Neuronal stem cell (in vitro differentiated cells): ENCODE measurements around the gene KRTAP4-9.
"Not testable (repeated sequence)": the region's sequence is repeated elsewhere in the genome, so short reads cannot be mapped to it uniquely, and the experiment has no call there.

Experiments used
- DNase-seq: peaks from one replicate; pipeline ENCODE4 v3.0.0-alpha.2; 2013; ENCODE audit warnings: low spot score
- H2AFZ ChIP-seq: one replicate; pipeline ENCODE4 v1.6.1; 2013; ENCODE audit warnings: mild to moderate bottlenecking, low read length, inconsistent platforms
- H2AK5ac ChIP-seq: 2 replicates; pipeline ENCODE4 v1.6.1; 2013; ENCODE audit warnings: low read depth, mild to moderate bottlenecking, inconsistent platforms, low read length, moderate library complexity, mixed read lengths
- H2BK120ac ChIP-seq: 2 replicates; pipeline ENCODE4 v1.6.1; 2013; ENCODE audit warnings: low read depth, mild to moderate bottlenecking, inconsistent platforms, low read length, moderate library complexity, mixed read lengths
- H2BK12ac ChIP-seq: one replicate; pipeline ENCODE4 v1.6.1; 2013; ENCODE audit warnings: low read length, inconsistent platforms
- H2BK15ac ChIP-seq: 2 replicates; pipeline ENCODE4 v1.6.1; 2013; ENCODE audit warnings: mild to moderate bottlenecking, low read length, inconsistent platforms, mixed read lengths
- H2BK5ac ChIP-seq: one replicate; pipeline ENCODE4 v1.6.1; 2013; ENCODE audit warnings: inconsistent platforms, mild to moderate bottlenecking, low read length, moderate library complexity
- H3K14ac ChIP-seq: one replicate; pipeline ENCODE4 v1.6.1; 2013; ENCODE audit warnings: low read length, inconsistent platforms
- H3K18ac ChIP-seq: 2 replicates; pipeline ENCODE4 v1.6.1; 2013; ENCODE audit warnings: low read length, inconsistent platforms
- H3K23ac ChIP-seq: 2 replicates; pipeline ENCODE4 v1.6.1; 2013; ENCODE audit warnings: low read depth, mild to moderate bottlenecking, mixed read lengths, low read length, inconsistent platforms; ENCODE audit not compliant: poor library complexity
- H3K27ac ChIP-seq: replicated peaks from 3 replicates; pipeline ENCODE4 v1.5.1; 2013; ENCODE audit warnings: low read length, inconsistent platforms
- H3K27me3 ChIP-seq, 3 experiments: 2 replicates each; pipeline ENCODE4 v1.6.1; 2013; ENCODE audit warnings: low read length in 3 of 3, mild to moderate bottlenecking in 2 of 3, inconsistent platforms in 1 of 3, low read depth in 1 of 3, mixed read lengths in 1 of 3, moderate library complexity in 1 of 3; ENCODE audit not compliant: control insufficient read depth in 3 of 3, insufficient read depth in 3 of 3
- H3K36me3 ChIP-seq, 2 donors: replicated peaks in 1 of 2; 2 replicates each; pipeline ENCODE4 v1.6.1; 2013; ENCODE audit warnings: low read length in 2 of 2; ENCODE audit not compliant: control insufficient read depth in 2 of 2, insufficient read depth in 2 of 2
- H3K4ac ChIP-seq: 2 replicates; pipeline ENCODE4 v1.6.1; 2013; ENCODE audit warnings: inconsistent platforms, mild to moderate bottlenecking, low read length, moderate library complexity
- H3K4me1 ChIP-seq, 2 donors: 1 replicate in 1 of 2; 2 replicates in 1 of 2; pipeline ENCODE4 v1.6.1; 2013; ENCODE audit warnings: low read length in 2 of 2, low read depth in 1 of 2; ENCODE audit not compliant: control insufficient read depth in 2 of 2, insufficient read depth in 1 of 2
- H3K4me2 ChIP-seq: one replicate; pipeline ENCODE4 v1.6.1; 2013; ENCODE audit warnings: mild to moderate bottlenecking, low read length, inconsistent platforms; ENCODE audit not compliant: insufficient read depth, poor library complexity, severe bottlenecking
- H3K4me3 ChIP-seq, 2 donors: 2 replicates each; pipeline ENCODE4 v1.5.1; 2013; ENCODE audit warnings: low read length in 2 of 2, mild to moderate bottlenecking in 2 of 2, inconsistent platforms in 1 of 2, moderate library complexity in 1 of 2
- H3K79me1 ChIP-seq: one replicate; pipeline ENCODE4 v1.6.1; 2013; ENCODE audit warnings: low read depth, mild to moderate bottlenecking, inconsistent platforms, low read length, moderate library complexity
- H3K9ac ChIP-seq: one replicate; pipeline ENCODE4 v1.6.1; 2013; ENCODE audit warnings: mild to moderate bottlenecking, low read depth, low read length, inconsistent platforms; ENCODE audit not compliant: poor library complexity
- H3K9me3 ChIP-seq, 2 donors: replicated peaks in 1 of 2; 2 replicates each; pipeline versions ENCODE3 to v1.6.1; 2013; ENCODE audit warnings: low read length in 2 of 2, mild to moderate bottlenecking in 2 of 2, inconsistent platforms in 1 of 2, low read depth in 1 of 2, mixed read lengths in 1 of 2, moderate library complexity in 1 of 2; ENCODE audit not compliant: control insufficient read depth in 2 of 2, insufficient read depth in 1 of 2
- H4K8ac ChIP-seq: one replicate; pipeline ENCODE4 v1.6.1; 2013; ENCODE audit warnings: low read depth, mild to moderate bottlenecking, inconsistent platforms, low read length, moderate library complexity
- H4K91ac ChIP-seq: one replicate; pipeline ENCODE4 v1.6.1; 2013; ENCODE audit warnings: low read length, low read depth, mild to moderate bottlenecking, inconsistent platforms; ENCODE audit not compliant: poor library complexity
- WGBS, 2 donors: extraction: QIAGEN DNeasy Blood & Tissue Kit; methylation state at CpG; one replicate each; pipeline ENCODE4 v1.1.7; 2013; ENCODE audit warnings: missing lambda C conversion rate in 2 of 2, mixed read lengths in 1 of 2; ENCODE audit not compliant: insufficient read length in 2 of 2, insufficient replicate concordance in 1 of 2; ENCODE audit errors: extremely low coverage in 2 of 2; 5-methylcytosine and 5-hydroxymethylcytosine counted together

KRTAP4-9 gene

GRCh38 chr17:41144846-41145245, 39.7 kb downstream of the KRTAP4-9 start:
- Histone ChIP-seq H3K4me3 (no peak overlapping the region), H3K36me3 (no peaks in the 10 kb centered on the region), H2BK12ac (no peak overlapping the region), H3K79me1 (no peaks in the 10 kb centered on the region), H2AK5ac (no peak overlapping the region), H3K27me3 (no peaks in the 10 kb centered on the region), H3K9ac (no peak overlapping the region), H2BK15ac (no peak overlapping the region), H3K18ac (no peak overlapping the region), H4K91ac (no peak overlapping the region), H3K9me3 (no peaks in the 10 kb centered on the region), H3K27ac (no peak overlapping the region), H2BK120ac (no peak overlapping the region), H3K4ac (no peak overlapping the region), H4K8ac (no peak overlapping the region), H3K14ac (no peak overlapping the region), H3K4me1 (no peaks in the 10 kb centered on the region), H3K4me2 (no peak overlapping the region), H3K23ac (no peak overlapping the region), H2AFZ (no peak overlapping the region), H2BK5ac (no peak overlapping the region)
- DNase-seq = no peak
- no CpG with 5 or more reads among the region's 1 CpG for WGBS, 2 donors

- Histone ChIP-seq H3K27ac (no peak overlapping the region), H2AFZ (no peak overlapping the region), H4K8ac (no peak overlapping the region), H3K27me3 (no peaks in the 10 kb centered on the region), H2BK12ac (no peak overlapping the region), H2AK5ac (no peak overlapping the region), H3K4me2 (no peak overlapping the region), H3K23ac (no peak overlapping the region), H3K18ac (no peak overlapping the region), H3K4ac (no peak overlapping the region), H3K4me3 (no peak overlapping the region), H2BK120ac (no peak overlapping the region), H2BK15ac (no peak overlapping the region), H3K14ac (no peak overlapping the region), H3K9ac (no peak overlapping the region), H3K36me3 (no peaks in the 10 kb centered on the region), H3K9me3 (no peaks in the 10 kb centered on the region), H2BK5ac (no peak overlapping the region), H3K79me1 (no peaks in the 10 kb centered on the region), H3K4me1 (no peaks in the 10 kb centered on the region), H4K91ac (no peak overlapping the region)
- no CpG with 5 or more reads among the region's 2 CpGs for WGBS, 2 donors
- no peak for DNase-seq
Observed at GRCh38 chr17:41145261-41145660, 40.1 kb downstream of the KRTAP4-9 start.

GRCh38 chr17:41147531-41148204, 42.5 kb downstream of the KRTAP4-9 start:
- Histone ChIP-seq H2BK15ac (no peak overlapping the region), H3K36me3 (no peaks in the 10 kb centered on the region), H3K14ac (no peak overlapping the region), H3K4me3 (no peak overlapping the region), H2AK5ac (no peak overlapping the region), H3K18ac (no peak overlapping the region), H3K79me1 (no peaks in the 10 kb centered on the region), H3K9me3 (no peaks in the 10 kb centered on the region), H3K9ac (no peak overlapping the region), H4K8ac (no peak overlapping the region), H4K91ac (no peak overlapping the region), H3K23ac (no peak overlapping the region), H3K4me2 (no peak overlapping the region), H2BK5ac (no peak overlapping the region), H2AFZ (no peak overlapping the region), H3K27ac (no peak overlapping the region), H3K4me1 (no peaks in the 10 kb centered on the region), H3K27me3 (no peaks in the 10 kb centered on the region), H2BK12ac (no peak overlapping the region), H2BK120ac (no peak overlapping the region), H3K4ac (no peak overlapping the region)
- no CpG with 5 or more reads among the region's 2 CpGs for WGBS, 2 donors
- no peak for DNase-seq

- H2BK5ac ChIP-seq, H2BK120ac ChIP-seq, H3K4me1 ChIP-seq, H2BK12ac ChIP-seq, H3K23ac ChIP-seq, H3K4ac ChIP-seq, H3K4me3 ChIP-seq, H2AK5ac ChIP-seq, H2BK15ac ChIP-seq, H3K27me3 ChIP-seq, H3K79me1 ChIP-seq, H3K4me2 ChIP-seq, H2AFZ ChIP-seq, H3K27ac ChIP-seq, H3K36me3 ChIP-seq, DNase-seq, H3K9me3 ChIP-seq, H3K9ac ChIP-seq: not testable (repeated sequence)
- no CpG with 5 or more reads among the region's 10 CpGs for WGBS, 2 donors
- Histone ChIP-seq H3K18ac (peak overlapping the region; percentile 38), H4K91ac (peak overlapping the region; percentile 30), H3K14ac (peak overlapping the region; percentile 21), H4K8ac (peak overlapping the region; percentile 17)
Observed at GRCh38 chr17:41148971-41149651, 43.9 kb downstream of the KRTAP4-9 start.
